PC-9 (cell line): ENCODE measurements around the gene POFUT2. TPM values are rescaled to one million over a fixed set of nuclear protein-coding genes. Genes with fewer than 3 reads are reported as not detected.

Source experiments
- BruUV-seq: library from RNA; stranded (reverse); fragments of 400-500 nt; replicated peaks from 2 replicates; lab custom pipeline; 2021; lab: Mats Ljungman, UMichigan
- CTCF ChIA-PET: fragments of 300-600 bp; sonication (Branson Sonifier 250); formaldehyde crosslinking; loops from one replicate; lab custom pipeline; 2022; ENCODE audit warnings: antibody characterized with exemption; lab: Charles Lee
- POLR2A ChIA-PET: fragments of 300-600 bp; sonication (Branson Sonifier 250); formaldehyde crosslinking; loops from one replicate; lab custom pipeline; 2022; ENCODE audit warnings: antibody characterized with exemption; ENCODE audit not compliant: unreplicated experiment; lab: Charles Lee
- DNase-seq, 2 experiments: peaks; one replicate each; pipeline versions ENCODE4 v3.0.0 to v3.0.0-alpha.2; 2015 to 2022; ENCODE audit warnings: mixed read lengths in 1 of 2
- H2AFZ ChIP-seq: fragments of 200-600 bp; sonication (generic); 2 replicates; pipeline ENCODE4 v1.8.1; 2017; ENCODE audit warnings: antibody characterized with exemption
- H3F3A ChIP-seq: fragments of 200-600 bp; sonication (generic); 2 replicates; pipeline ENCODE4 v1.8.1; 2017; ENCODE audit warnings: antibody characterized with exemption, mild to moderate bottlenecking, low read depth; ENCODE audit not compliant: insufficient read depth
- H3K27ac ChIP-seq: fragments of 200-600 bp; sonication (generic); 2 replicates; pipeline ENCODE4 v1.6.1; 2016; ENCODE audit warnings: mixed run types
- H3K27me3 ChIP-seq: fragments of 200-600 bp; sonication (generic); 2 replicates; pipeline ENCODE4 v1.6.1; 2016; ENCODE audit warnings: low read depth, mixed run types; ENCODE audit not compliant: insufficient read depth
- H3K36me3 ChIP-seq: fragments of 200-600 bp; sonication (generic); 2 replicates; pipeline ENCODE4 v1.6.1; 2016; ENCODE audit warnings: low read depth, mixed run types
- H3K4me1 ChIP-seq: fragments of 200-600 bp; sonication (generic); replicated peaks from 2 replicates; pipeline ENCODE4 v1.6.1; 2016; ENCODE audit warnings: mixed run types; ENCODE audit not compliant: insufficient read depth
- H3K4me2 ChIP-seq: fragments of 200-600 bp; sonication (generic); 2 replicates; pipeline ENCODE4 v1.6.1; 2017; ENCODE audit warnings: mixed run types
- H3K4me3 ChIP-seq: fragments of 200-600 bp; sonication (generic); 2 replicates; pipeline ENCODE4 v1.6.1; 2016; ENCODE audit warnings: mixed run types
- H3K79me2 ChIP-seq: fragments of 200-600 bp; sonication (generic); 2 replicates; pipeline ENCODE4 v1.6.1; 2017; ENCODE audit warnings: low read depth, mixed run types
- H3K9me2 ChIP-seq: fragments of 200-600 bp; sonication (generic); 2 replicates; pipeline ENCODE4 v1.8.1; 2017; ENCODE audit warnings: mild to moderate bottlenecking; ENCODE audit not compliant: insufficient read depth
- H3K9me3 ChIP-seq: fragments of 200-600 bp; sonication (generic); 2 replicates; pipeline ENCODE4 v1.8.1; 2016; ENCODE audit warnings: low read depth; ENCODE audit not compliant: insufficient read depth
- H4K20me1 ChIP-seq: fragments of 200-600 bp; sonication (generic); 2 replicates; pipeline ENCODE4 v1.8.1; 2017; ENCODE audit not compliant: insufficient read depth
- EZH2 ChIP-seq: fragments of 200-600 bp; sonication (generic); IDR thresholded peaks from 2 replicates; pipeline ENCODE4 v1.8.0; 2017; ENCODE audit warnings: antibody characterized with exemption, low read depth
- intact Hi-C: fragments of 100-400 bp; cut with micrococcal nuclease; formaldehyde crosslinking; loops from one replicate; pipeline ENCODE4 v1.10.0; 2022; ENCODE audit not compliant: unreplicated experiment
- total RNA-seq: library from RNA; stranded (reverse); gene quantifications from 2 replicates; pipeline ENCODE4 v1.2.3, GENCODE V29; 2021
- TF ChIP-seq, protein P1 (sequence below): fragments of 200-600 bp; sonication (generic); conservative IDR thresholded peaks from 2 replicates; pipeline ENCODE4 v1.6.1; 2017; ENCODE audit warnings: mixed run types, antibody characterized with exemption, mild to moderate bottlenecking, moderate library complexity

The POFUT2 gene
- total RNA-seq, 1 experiment from 2014 or later, result 32.6 TPM

GRCh38 chr21:45327441-45328197 lies 39.9 kb upstream of the POFUT2 start:
- DNase-seq, result no peak
- intact Hi-C loops, result no loop called here
- CTCF ChIA-PET, result no interaction called here
- no peaks in the 10 kb centered on the region for H4K20me1 ChIP-seq
- H3K36me3 ChIP-seq, result no peaks in the 10 kb centered on the region
- peaks cover 19% of the 10 kb centered on the region for H3K4me1 ChIP-seq
- TF ChIP-seq, protein P1, sequence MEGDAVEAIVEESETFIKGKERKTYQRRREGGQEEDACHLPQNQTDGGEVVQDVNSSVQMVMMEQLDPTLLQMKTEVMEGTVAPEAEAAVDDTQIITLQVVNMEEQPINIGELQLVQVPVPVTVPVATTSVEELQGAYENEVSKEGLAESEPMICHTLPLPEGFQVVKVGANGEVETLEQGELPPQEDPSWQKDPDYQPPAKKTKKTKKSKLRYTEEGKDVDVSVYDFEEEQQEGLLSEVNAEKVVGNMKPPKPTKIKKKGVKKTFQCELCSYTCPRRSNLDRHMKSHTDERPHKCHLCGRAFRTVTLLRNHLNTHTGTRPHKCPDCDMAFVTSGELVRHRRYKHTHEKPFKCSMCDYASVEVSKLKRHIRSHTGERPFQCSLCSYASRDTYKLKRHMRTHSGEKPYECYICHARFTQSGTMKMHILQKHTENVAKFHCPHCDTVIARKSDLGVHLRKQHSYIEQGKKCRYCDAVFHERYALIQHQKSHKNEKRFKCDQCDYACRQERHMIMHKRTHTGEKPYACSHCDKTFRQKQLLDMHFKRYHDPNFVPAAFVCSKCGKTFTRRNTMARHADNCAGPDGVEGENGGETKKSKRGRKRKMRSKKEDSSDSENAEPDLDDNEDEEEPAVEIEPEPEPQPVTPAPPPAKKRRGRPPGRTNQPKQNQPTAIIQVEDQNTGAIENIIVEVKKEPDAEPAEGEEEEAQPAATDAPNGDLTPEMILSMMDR, result no peak
- no peak for TF ChIP-seq EZH2
- POLR2A ChIA-PET, result no interaction called here
- H3K9me3 ChIP-seq, result no peaks in the 10 kb centered on the region
- H3K27ac ChIP-seq, result no peak overlapping the region
- H2AFZ ChIP-seq, result no peak overlapping the region
- H3K4me3 ChIP-seq, result no peak overlapping the region
- BruUV-seq, result no TSS peak
- H3K79me2 ChIP-seq, result no peaks in the 10 kb centered on the region
- peaks cover 9% of the 10 kb centered on the region; the same call in 1 of the 2 replicates for H3F3A ChIP-seq
- no peak overlapping the region for H3K4me2 ChIP-seq
- H3K9me2 ChIP-seq, result no peaks in the 10 kb centered on the region
- H3K27me3 ChIP-seq, result no peaks in the 10 kb centered on the region

DNA sequence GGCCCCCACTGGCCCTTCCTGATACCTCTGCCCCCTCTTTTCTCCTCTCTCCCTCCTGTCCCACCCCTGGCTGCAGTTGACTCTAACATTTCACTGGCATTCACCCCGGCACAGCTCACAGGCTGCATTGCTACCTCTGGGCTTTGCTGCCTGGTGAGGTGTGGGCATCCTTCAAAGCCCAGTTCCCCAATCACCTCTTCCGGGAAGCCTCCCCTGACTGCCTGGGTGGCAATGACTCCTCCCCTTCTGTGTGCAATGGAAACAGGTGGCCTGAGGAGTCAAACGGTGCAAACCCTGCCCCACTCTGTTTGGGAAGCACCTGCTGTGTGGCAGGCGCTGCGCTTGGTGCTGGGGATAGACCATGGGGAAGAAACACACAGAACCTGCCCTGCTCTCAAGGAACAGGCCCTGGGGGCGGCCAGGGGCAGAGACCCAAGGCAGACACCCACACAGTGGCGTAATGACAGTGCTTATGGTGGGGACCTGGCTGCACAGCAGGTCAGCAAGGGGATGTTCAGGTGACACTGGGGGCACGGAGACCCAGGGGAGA lies 39.3 kb upstream of the POFUT2 start:
- BruUV-seq, result no TSS peak
- no peaks in the 10 kb centered on the region for H3K27me3 ChIP-seq
- H3K9me2 ChIP-seq, result no peaks in the 10 kb centered on the region
- peaks cover 19% of the 10 kb centered on the region for H3K4me1 ChIP-seq
- no peaks in the 10 kb centered on the region for H3K9me3 ChIP-seq
- DNase-seq, result no peak
- H3K36me3 ChIP-seq, result no peaks in the 10 kb centered on the region
- no peak overlapping the region for H3K27ac ChIP-seq
- CTCF ChIA-PET, result no interaction called here
- no peaks in the 10 kb centered on the region for H4K20me1 ChIP-seq
- POLR2A ChIA-PET, result no interaction called here
- H3K4me2 ChIP-seq, result no peak overlapping the region
- no peaks in the 10 kb centered on the region for H3K79me2 ChIP-seq
- intact Hi-C loops, result no loop called here
- no peak overlapping the region for H2AFZ ChIP-seq
- H3K4me3 ChIP-seq, result no peak overlapping the region
- peaks cover 9% of the 10 kb centered on the region; the same call in 1 of the 2 replicates for H3F3A ChIP-seq
- TF ChIP-seq EZH2, result no peak
- TF ChIP-seq, protein P1, result no peak

DNA sequence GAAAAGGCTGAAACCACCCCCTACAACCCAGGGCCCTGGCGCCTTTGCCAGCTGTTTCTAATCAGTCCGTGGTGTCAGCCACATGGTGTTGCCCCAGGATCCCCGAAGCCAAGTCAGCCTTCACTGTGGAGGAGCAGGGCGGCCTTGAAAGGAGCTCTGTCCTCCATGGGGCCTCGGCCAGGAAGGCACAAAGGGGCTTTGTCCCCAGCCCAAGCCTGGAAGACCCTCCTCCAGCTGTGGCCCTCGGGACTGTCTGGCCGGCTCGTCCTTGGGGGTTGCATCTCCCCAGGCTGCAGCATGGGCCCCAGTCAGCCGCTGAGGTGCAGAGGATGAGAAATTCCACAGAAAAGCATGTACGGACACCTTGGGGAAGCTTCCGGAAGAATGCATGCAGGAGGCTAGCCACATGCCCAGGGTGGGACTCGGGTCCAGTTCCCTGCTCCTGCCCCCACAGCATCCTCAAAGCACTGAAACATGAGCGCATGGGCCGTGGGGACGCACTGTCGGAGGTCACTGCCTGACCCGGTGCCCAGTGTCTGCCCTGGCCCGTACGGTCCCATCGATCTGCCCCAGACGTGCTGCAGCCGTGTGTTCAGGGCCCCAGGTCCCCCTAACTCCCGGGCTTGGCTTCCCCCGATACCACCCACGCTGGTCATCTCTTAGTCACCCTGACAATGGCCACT lies 38.6 kb upstream of the POFUT2 start:
- Histone ChIP-seq H3F3A (peaks cover 9% of the 10 kb centered on the region; the same call in 1 of the 2 replicates), H3K4me2 (no peak overlapping the region), H4K20me1 (no peaks in the 10 kb centered on the region), H2AFZ (no peak overlapping the region), H3K27me3 (no peaks in the 10 kb centered on the region), H3K36me3 (no peaks in the 10 kb centered on the region), H3K4me1 (peaks cover 19% of the 10 kb centered on the region), H3K79me2 (no peaks in the 10 kb centered on the region), H3K4me3 (no peak overlapping the region), H3K9me2 (no peaks in the 10 kb centered on the region), H3K27ac (no peak overlapping the region), H3K9me3 (no peaks in the 10 kb centered on the region)
- ChIA-PET POLR2A (no interaction called here), CTCF (no interaction called here)
- TF ChIP-seq, protein P1, result no peak
- TF ChIP-seq EZH2, result no peak
- intact Hi-C loops, result no loop called here
- no peak for DNase-seq
- BruUV-seq, result no TSS peak
